Ureter (tissue), 1 donor: ENCODE results near the gene ARHGEF6. TPM values are rescaled to one million over a fixed set of nuclear protein-coding genes. Genes with fewer than 3 reads are reported as not detected.

Experiments
- DNase-seq: peaks from one replicate; pipeline ENCODE4 v3.0.0-alpha.2; 2020; ENCODE audit warnings: low spot score
- total RNA-seq: library from RNA; stranded (reverse); gene quantifications from one replicate; pipeline ENCODE4 v1.2.4, GENCODE V29; 2023
- donor health status: DM: yes; HTN: yes; CAD: no.

Gene ARHGEF6
- total RNA-seq, 1 donor from 2014 or later, result 13.3 TPM

DNA sequence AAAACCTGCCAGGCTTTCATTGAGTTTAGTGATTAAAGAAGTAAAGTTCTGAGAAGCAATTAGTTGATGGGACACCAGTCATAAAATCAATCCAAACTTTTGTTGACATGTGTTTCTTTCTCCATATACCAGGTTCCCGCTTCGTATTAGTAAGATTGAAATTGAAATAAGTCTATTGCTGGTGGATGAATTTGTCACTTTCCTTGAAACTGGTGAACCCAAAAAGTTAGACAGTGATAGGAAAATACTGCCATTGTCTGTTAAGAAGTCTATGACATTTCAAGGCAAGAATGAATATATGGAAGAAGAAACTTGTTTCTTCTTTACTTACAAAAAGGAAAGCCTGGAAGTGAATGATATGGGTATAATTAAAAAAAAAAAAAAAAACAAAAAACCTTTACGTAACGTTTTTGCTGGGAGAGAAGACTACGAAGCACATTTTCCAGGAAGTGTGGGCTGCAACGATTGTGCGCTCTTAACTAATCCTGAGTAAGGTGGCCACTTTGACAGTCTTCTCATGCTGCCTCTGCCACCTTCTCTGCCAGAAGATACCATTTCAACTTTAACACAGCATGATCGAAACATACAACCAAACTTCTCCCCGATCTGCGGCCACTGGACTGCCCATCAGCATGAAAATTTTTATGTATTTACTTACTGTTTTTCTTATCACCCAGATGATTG is 132.9 kb downstream of the ARHGEF6 start, which contains the start of gene CD40LG:
CD40LG (plus strand) TSS at position 482 of the 684 bp plus-strand sequence; CDS start at position 573, 91 bp downstream.
- no peak for DNase-seq

DNA sequence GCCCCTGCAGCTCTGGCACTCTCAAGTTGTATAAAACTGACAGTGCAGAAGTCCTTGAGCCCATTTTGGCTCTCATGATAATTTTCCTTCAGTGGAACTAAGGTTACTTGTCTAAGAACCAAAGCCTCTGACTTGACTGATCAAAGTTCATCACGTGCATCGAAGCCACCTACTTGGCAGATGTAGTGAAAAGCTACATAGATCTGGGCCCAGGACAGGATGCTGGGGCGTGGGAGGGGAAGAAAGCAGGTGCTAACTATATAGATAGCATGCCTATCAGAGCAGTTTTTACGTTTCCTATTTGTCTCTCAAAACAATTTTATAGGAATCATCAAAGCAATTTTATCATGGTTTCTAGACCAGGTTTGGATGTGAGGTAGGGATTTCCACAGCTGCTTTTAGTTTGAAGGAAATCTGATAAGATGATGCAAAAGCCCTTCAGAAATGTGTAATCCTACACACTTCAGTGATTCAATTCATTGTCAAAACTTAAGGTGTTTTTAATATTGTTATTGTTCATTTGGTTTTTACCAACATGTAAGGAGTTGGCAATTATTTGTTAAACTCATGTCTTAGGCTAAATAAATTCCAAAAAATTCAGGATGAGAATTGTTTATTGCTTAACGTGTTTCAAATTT is 134.0 kb downstream of the ARHGEF6 start:
- DNase-seq, result no peak

GRCh38 chrX:136643243-136643642 is 137.5 kb downstream of the ARHGEF6 start:
- no peak for DNase-seq

GRCh38 chrX:136639506-136640176 is 141.1 kb downstream of the ARHGEF6 start:
- no peak for DNase-seq

- no peak for DNase-seq
Measured at GRCh38 chrX:136636121-136636520, 144.6 kb downstream of the ARHGEF6 start.

DNA sequence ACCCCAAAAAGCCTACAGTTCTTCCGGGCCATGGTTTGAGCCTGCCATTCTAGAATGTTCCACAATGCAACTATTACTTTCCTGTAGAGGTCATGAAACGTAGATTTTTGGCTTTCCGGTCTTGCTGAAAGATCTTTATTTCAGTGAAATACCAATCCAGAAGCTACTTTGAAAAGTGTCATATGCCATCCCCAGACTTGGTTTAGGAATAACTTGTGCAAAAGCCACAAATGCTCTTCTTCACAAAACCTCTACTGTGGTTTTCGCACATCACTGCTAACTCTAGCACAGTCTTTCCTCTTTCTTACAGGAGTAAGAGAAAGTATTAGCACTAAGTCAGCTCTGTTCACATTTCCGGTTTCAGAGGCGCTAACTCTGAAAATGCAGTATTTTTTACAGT is 145.5 kb downstream of the ARHGEF6 start:
- no peak for DNase-seq

- DNase-seq, result no peak
Measured at GRCh38 chrX:136630881-136631280, 149.9 kb downstream of the ARHGEF6 start.

- no peak for DNase-seq
Measured at GRCh38 chrX:136629084-136629750, 151.5 kb downstream of the ARHGEF6 start.

GRCh38 chrX:136627409-136627808 is 153.3 kb downstream of the ARHGEF6 start:
- DNase-seq, result no peak

DNA sequence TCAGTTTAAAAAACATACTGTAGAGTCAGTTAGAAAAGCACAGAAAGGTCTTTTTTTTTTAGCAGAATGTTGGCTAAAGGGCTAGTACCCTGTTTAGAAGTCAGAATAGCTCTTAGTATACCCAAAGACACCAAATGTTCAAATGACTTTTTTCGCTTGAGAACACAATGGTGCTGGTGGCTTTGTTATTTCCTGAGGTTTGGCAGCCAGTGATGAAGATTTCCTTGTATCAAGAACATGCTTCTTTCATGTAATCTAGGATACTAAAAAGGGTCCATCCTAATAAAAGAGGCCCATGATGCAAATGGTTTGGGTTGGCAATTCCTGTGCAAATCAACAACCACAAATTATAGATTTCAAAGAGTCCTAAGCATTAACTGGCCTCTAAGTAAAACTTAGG is 153.8 kb downstream of the ARHGEF6 start:
- DNase-seq, result no peak

- no peak for DNase-seq
Measured at GRCh38 chrX:136626237-136626636, 154.5 kb downstream of the ARHGEF6 start.

DNA sequence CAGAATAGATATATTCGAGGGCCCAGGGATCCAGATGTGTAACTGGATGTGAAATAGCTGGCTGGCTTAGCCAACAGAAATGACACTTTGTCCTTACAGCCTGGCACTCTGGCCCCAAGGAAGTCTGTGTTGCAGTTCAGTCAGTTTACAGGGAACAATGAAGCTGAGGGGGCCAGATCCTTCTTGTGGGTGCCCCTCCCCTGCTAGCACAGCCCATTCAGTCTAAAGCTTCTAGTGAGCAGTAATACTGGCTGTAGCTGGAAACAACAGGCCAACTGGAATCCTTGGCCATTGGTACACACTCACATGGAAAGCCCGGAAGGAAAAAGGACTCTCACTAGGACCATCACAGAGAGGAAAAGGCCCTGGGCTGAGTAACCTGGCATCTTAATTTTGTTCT is 155.5 kb downstream of the ARHGEF6 start:
- DNase-seq, result no peak

- DNase-seq, result no peak
Measured at GRCh38 chrX:136623396-136623795, 157.3 kb downstream of the ARHGEF6 start.

DNA sequence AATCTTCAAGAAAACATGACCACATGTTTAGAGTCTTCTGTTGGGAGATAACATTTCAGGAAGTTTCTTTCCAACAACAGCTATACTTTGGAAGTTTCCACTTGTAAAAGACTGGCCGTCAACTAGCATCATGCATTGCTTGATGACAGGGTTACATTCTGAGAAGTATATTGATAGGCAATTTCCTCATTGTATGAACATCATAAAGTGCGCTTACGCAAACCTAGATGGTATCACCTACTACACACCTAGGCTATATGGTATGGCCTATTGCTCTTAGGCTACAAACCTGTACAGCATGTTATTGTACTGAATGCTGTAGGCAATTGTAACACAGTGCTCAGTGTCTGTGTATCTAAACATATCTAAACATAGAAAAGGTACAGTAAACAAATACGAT is 158.2 kb downstream of the ARHGEF6 start:
- no peak for DNase-seq

- no peak for DNase-seq
Measured at GRCh38 chrX:136620780-136621179, 160.0 kb downstream of the ARHGEF6 start.

- DNase-seq, result no peak
Measured at GRCh38 chrX:136619899-136620505, 160.7 kb downstream of the ARHGEF6 start.

- no peak for DNase-seq
Measured at GRCh38 chrX:136616987-136617685, 163.6 kb downstream of the ARHGEF6 start.
